Measurements from ENCODE around the gene APOA1. TPM values are rescaled to one million over a fixed set of nuclear protein-coding genes. Genes with fewer than 3 reads are reported as not detected.

The APOA1 gene
- polyA plus RNA-seq, 1 of the 3 experiments (the other 2 are of a cell fraction), result 0.20 TPM

- WGBS (ENCODE audit: low lambda C conversion rate), result 95% methylated on average over 5 of the region's 5 CpGs
- Histone ChIP-seq H3K9me3 (no peaks in the 10 kb centered on the region), H3K4me1 (ENCODE audit: control insufficient read depth in 1 of 2, insufficient read depth in 2 of 2, low read depth in 1 of 2, low read length in 1 of 2) (peaks cover 29 to 36% of the 10 kb centered on the region in 2 experiments), H4K20me1 (ENCODE audit: insufficient read depth) (no peaks in the 10 kb centered on the region), H3K4me3 (ENCODE audit: low read depth in 2 of 2, low read length in 1 of 2) (no peak overlapping the region), H3K27ac (ENCODE audit: low read depth in 2 of 2, low read length in 1 of 2) (no peak overlapping the region), H3K9me2 (no peaks in the 10 kb centered on the region), H3F3A (replicated peaks; ENCODE audit: insufficient read depth) (peaks cover 38% of the 10 kb centered on the region), H3K4me2 (no peak overlapping the region), H2AFZ (ENCODE audit: low read depth) (no peak overlapping the region), H3K27me3 (ENCODE audit: insufficient read depth) (no peaks in the 10 kb centered on the region), H3K36me3 (replicated peaks in 1 of 2; ENCODE audit: control insufficient read depth in 1 of 2, insufficient read depth in 2 of 2, low read length in 1 of 2) (peaks cover 12 to 34% of the 10 kb centered on the region in 2 experiments), H3K9ac (no peak overlapping the region), H3K79me2 (ENCODE audit: insufficient read depth) (no peaks in the 10 kb centered on the region)
- DNase-seq, result no peak
- TF ChIP-seq NFIC (IDR thresholded peaks at IDR 0.05; ENCODE audit: borderline replicate concordance) (no peak), MAX (IDR thresholded peaks at IDR 0.05; ENCODE audit: low read depth) (no peak), TAF1 (IDR thresholded peaks at IDR 0.05; ENCODE audit: borderline replicate concordance, low read depth, low read length) (no peak), EZH2phosphoT487 (IDR thresholded peaks at IDR 0.05; ENCODE audit: borderline replicate concordance, low read depth) (no peak), RXRA (IDR thresholded peaks at IDR 0.05; ENCODE audit: borderline replicate concordance, low read depth) (no peak), ZBTB33 (IDR thresholded peaks at IDR 0.05; ENCODE audit: borderline replicate concordance, low read depth) (no peak), MXI1 (IDR thresholded peaks at IDR 0.05; ENCODE audit: low read depth, low read length) (no peak), CHD2 (IDR thresholded peaks at IDR 0.05; ENCODE audit: low read length, partially characterized antibody) (no peak), FOSL2 (IDR thresholded peaks at IDR 0.05; ENCODE audit: borderline replicate concordance, low read depth) (no peak), SMC3 (IDR thresholded peaks at IDR 0.05; ENCODE audit: low read depth, low read length) (no peak), YY1 (IDR thresholded peaks at IDR 0.05; ENCODE audit: low read depth) (no peak)
- TF ChIP-seq, protein P1, sequence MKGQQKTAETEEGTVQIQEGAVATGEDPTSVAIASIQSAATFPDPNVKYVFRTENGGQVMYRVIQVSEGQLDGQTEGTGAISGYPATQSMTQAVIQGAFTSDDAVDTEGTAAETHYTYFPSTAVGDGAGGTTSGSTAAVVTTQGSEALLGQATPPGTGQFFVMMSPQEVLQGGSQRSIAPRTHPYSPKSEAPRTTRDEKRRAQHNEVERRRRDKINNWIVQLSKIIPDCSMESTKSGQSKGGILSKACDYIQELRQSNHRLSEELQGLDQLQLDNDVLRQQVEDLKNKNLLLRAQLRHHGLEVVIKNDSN (IDR thresholded peaks at IDR 0.05; ENCODE audit: borderline replicate concordance, low read depth), result no peak
- POLR2A ChIA-PET, result no interaction called here
- CTCF ChIA-PET, result interaction anchor here (2.5 kb wide), 1 partner anchor 20 kb away, joined by 7 read pairs; no protein-coding TSS in a partner anchor
Observed at GRCh38 chr11:116856423-116856822, 19.0 kb upstream of the APOA1 start.

GRCh38 chr11:116855413-116855812 lies 18.0 kb upstream of the APOA1 start:
- ChIA-PET POLR2A (no interaction called here), CTCF (interaction anchor here (1.6 to 2.5 kb wide), 2 partner anchors 19 to 372 kb away, joined by 5 to 7 read pairs; no protein-coding TSS in a partner anchor)
- DNase-seq, result no peak
- Histone ChIP-seq H3K4me3 (ENCODE audit: low read depth in 2 of 2, low read length in 1 of 2) (no peak overlapping the region), H3K9me3 (no peaks in the 10 kb centered on the region), H4K20me1 (ENCODE audit: insufficient read depth) (no peaks in the 10 kb centered on the region), H3F3A (replicated peaks; ENCODE audit: insufficient read depth) (peaks cover 31% of the 10 kb centered on the region), H3K27ac (ENCODE audit: low read depth in 2 of 2, low read length in 1 of 2) (no peak overlapping the region), H3K4me1 (ENCODE audit: control insufficient read depth in 1 of 2, insufficient read depth in 2 of 2, low read depth in 1 of 2, low read length in 1 of 2) (peaks cover 25 to 33% of the 10 kb centered on the region in 2 experiments), H3K36me3 (replicated peaks in 1 of 2; ENCODE audit: control insufficient read depth in 1 of 2, insufficient read depth in 2 of 2, low read length in 1 of 2) (peaks cover 5 to 26% of the 10 kb centered on the region in 2 experiments), H3K9me2 (no peaks in the 10 kb centered on the region), H3K27me3 (ENCODE audit: insufficient read depth) (no peaks in the 10 kb centered on the region), H3K9ac (no peak overlapping the region), H3K79me2 (ENCODE audit: insufficient read depth) (no peaks in the 10 kb centered on the region), H3K4me2 (no peak overlapping the region), H2AFZ (ENCODE audit: low read depth) (no peak overlapping the region)
- WGBS (ENCODE audit: low lambda C conversion rate), result 96% methylated on average over 5 of the region's 7 CpGs
- TF ChIP-seq, protein P1 (IDR thresholded peaks at IDR 0.05; ENCODE audit: borderline replicate concordance, low read depth), result no peak
- TF ChIP-seq NRF1 (IDR thresholded peaks at IDR 0.05; ENCODE audit: low read depth, low read length), result no peak
- TF ChIP-seq RAD21 (IDR thresholded peaks at IDR 0.05; ENCODE audit: low read length), result no peak
- TF ChIP-seq USF2 (IDR thresholded peaks at IDR 0.05; ENCODE audit: borderline replicate concordance, low read depth, low read length), result no peak
- no peak for TF ChIP-seq CTCF (IDR thresholded peaks at IDR 0.05)
- TF ChIP-seq FOSL2 (IDR thresholded peaks at IDR 0.05; ENCODE audit: borderline replicate concordance, low read depth), result no peak
- no peak for TF ChIP-seq MEF2A (IDR thresholded peaks at IDR 0.05; ENCODE audit: borderline replicate concordance, low read depth)
